CD4-positive, alpha-beta T cell treated with Interleukin-21 for 1 hour (primary cell): ENCODE data around the gene RAMP3.
A peak's percentile ranks its signal among the peaks of the same experiment; 100 is the strongest.
"Not testable (repeated sequence)": the region's sequence is repeated elsewhere in the genome, so short reads cannot be mapped to it uniquely, and the experiment has no call there.

Experiments
- DNase-seq: peaks from one replicate; pipeline ENCODE4 v3.0.0-alpha.2; 2020

Gene RAMP3, protein sequence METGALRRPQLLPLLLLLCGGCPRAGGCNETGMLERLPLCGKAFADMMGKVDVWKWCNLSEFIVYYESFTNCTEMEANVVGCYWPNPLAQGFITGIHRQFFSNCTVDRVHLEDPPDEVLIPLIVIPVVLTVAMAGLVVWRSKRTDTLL

DNA sequence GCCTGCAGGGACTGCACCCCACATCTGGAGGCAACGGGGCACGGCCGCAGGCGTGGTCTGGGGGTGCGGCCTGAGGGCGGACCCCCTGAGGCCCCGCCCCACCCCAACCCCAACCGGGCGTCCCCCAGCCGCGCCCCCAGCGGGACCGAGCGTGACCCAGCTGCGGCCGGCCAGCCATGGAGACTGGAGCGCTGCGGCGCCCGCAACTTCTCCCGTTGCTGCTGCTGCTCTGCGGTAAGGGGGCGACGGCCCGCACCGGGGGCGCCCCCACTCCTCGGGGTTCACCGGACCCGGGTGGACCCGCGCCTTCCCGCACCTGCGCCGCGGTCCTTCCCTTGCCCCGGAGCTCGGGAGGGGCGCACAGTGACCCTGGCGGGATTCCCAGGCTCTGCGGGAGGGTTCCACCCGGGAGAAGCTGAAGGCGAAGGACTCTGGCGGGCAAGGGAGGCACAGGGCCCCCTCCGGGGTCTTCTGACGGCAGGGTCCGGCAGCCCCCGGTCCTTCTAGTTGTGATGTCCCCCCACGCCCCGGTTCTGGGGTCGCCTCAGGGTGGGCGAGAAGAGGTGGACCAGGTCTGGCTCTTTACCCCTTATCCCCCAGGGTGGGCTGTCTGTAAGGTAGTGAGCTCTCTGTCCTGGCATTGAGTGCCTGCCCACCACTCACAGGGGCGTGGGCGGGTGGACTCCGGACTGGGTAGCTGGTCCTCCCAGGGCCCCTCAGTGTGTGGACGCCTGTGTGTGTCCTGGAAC is at the start of gene RAMP3:
TSS of gene RAMP3 (plus strand) at position 139 of the 749 bp plus-strand sequence. CDS start at position 177, 38 bp downstream.
- no peak for DNase-seq

DNA sequence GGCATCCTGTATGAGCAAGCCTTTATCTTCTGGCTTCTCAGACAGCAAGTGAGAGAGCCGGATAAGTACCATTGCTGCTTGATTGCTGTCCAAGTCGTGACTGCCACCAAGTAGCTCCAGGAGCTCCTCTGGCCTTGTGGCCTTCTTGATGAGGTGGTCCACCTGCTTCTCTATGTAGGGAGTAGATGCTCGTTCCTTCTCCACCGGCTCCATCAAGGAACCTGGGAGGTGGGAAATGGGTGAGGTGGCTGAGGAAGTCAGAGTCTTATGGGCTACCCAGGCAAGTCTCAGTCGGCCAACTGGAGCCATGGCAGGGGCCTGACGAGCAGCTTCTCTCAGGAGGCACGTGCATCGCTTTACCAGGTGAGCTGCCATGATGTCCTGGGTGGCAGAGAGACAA is 48.7 kb upstream of the RAMP3 start:
- no peak for DNase-seq

DNA sequence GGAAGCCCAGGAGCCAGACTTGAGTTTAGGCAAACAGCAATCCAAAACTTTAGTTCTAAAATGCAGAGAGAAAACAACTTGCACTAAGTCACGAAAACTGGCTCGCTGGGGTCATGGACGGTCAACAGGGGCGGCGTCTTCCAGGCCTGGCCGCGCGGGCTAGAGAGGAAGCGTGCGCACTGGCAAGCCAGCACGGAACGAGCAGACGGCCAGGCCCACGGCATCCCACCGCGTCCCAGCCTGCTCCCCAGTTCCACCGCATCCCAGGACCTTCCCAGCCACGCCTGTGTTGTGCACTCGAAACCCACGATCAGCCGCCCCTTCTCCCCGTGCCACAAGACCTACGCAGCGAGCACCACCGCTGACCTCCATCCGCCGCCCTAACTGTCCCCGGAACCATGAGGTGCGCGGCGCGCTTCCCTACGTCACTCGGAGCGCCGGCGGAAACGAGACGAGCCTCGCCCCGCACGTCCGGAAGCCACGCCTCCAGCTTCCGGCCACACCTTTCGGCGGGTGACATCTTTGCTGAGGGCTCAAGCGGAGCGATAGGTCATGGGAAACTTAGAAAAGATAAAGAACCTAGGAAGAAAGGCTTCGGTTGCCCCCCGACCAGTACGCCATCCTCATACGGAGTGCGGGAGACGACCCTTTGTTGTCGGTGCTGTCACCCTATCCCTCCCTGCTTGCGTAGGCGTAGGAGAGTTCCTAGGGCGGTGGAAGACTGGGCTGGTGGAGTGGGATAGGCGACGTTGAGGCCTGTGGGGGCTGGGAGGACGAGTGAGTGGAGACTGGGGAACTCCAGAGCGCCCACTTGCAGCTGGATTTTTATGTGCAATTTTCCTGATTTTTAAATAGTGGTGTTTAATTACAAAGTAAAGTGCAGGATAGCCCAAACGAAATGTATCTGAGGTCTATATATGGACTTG is 46.0 kb upstream of the RAMP3 start, which contains the start of gene TBRG4:
TSS of gene TBRG4 (minus strand) at position 400 of the 926 bp plus-strand sequence. CDS start 2,460 bp downstream, outside the sequence.
- peak; percentile 93 for DNase-seq

DNA sequence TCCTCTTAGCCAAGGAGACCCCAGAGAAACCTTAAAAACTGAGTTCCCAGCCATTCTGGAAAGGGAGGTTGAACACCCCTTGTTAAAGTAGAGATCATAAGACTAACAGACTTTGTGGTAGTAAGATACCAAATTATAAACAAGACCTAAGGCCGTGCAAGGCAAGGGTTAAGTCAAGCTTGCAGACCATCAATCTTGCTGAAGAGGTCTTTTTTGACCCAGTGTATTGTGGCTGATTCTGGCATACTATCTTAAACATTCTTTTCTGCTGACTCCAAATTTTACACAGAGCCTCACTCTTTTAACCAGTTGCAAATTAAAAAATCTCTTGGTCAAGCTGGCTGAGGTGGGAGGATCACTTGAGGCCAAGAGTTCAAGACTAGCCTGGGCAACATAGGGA is 44.9 kb upstream of the RAMP3 start:
- DNase-seq, result no peak

GRCh38 chr7:45114257-45114656 is 43.3 kb upstream of the RAMP3 start:
- not testable (repeated sequence) for DNase-seq

DNA sequence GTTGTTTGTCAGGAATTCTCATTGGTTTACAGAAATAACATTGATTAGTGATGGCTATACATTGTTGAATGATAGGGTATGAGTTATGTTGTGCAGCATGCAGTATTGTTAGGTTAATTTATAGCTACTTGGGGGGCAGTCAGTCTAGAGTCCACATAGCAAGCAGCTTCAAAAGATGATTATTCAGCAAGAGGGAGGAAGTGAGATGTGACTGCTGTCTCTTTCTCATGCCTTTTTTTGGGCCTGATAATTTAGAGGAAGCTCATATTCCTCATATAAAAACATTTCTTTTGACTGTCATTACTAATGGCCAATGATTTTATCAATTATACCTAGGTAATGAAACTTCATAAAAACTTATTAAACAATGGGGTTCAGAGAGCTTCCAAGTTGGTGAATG is 42.7 kb upstream of the RAMP3 start:
- no peak for DNase-seq

DNA sequence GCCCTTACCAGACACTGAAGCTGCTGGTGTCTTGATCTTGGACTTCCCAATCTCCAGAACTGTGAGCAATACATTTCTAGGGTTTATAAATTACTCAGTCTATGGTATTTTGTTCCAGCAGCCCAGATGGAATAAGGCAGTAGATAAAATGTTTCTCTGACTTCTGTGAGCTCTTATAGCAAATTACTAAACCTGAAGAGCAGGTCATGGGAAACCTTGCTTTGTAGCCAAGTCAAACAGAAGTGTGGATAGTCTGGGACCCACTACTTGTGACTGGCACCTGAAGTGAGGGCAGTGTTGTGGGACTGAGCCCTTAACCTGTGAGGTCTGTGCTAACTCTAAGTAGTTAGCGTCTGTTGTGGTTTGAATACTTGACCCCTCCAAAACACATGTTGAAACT is 41.5 kb upstream of the RAMP3 start:
- no peak for DNase-seq

- no peak for DNase-seq
Observed at GRCh38 chr7:45117582-45117981, 40.0 kb upstream of the RAMP3 start.

GRCh38 chr7:45118292-45118691 is 39.3 kb upstream of the RAMP3 start:
- no peak for DNase-seq

GRCh38 chr7:45118889-45119331 is 38.7 kb upstream of the RAMP3 start:
- no peak for DNase-seq

GRCh38 chr7:45119550-45119949 is 38.0 kb upstream of the RAMP3 start:
- DNase-seq, result no peak

DNA sequence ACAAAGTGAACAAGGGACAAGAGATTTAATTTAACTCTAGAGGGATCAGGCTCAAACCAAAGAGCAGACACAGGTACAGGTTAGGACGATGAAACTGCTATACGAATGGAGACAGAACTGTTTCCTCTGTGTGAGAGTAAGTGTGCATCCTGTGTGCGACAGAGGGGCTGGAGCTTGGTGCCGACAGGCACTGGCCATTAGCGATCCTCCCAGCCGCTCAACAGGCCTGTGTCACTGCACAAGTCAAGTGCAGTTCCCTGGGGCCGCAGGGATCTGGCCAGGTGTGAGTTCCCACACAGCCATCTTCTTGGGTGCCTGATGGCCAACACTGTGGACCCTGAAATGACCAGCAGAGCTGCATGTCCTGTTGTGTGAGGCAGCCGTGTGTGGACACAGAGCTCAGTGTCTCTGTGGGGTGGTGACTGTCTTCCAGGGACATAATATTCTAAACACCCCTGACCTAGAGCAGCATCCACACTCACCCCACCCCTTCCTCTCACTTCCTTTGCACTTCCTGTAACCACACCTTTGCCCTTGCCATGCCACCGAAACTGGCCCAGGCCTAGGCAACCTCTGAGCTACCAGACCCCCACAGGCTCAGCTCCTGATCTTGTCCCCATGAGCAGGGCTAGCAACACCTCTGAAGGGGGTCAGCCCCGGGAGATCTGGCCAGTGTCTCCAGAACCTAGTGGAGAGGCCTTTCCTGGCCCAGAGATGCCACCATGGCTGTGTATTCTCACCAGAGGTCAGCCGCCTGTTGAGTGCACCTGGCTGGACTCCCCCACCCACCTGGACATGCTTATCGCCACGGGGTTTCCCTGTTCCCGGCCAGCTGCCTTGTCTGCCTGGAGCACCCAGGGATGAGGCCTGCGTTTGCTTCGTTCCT is 34.4 kb upstream of the RAMP3 start:
- peak; percentile 31 for DNase-seq

- DNase-seq, result no peak
Observed at GRCh38 chr7:45123913-45124710, 33.5 kb upstream of the RAMP3 start.

DNA sequence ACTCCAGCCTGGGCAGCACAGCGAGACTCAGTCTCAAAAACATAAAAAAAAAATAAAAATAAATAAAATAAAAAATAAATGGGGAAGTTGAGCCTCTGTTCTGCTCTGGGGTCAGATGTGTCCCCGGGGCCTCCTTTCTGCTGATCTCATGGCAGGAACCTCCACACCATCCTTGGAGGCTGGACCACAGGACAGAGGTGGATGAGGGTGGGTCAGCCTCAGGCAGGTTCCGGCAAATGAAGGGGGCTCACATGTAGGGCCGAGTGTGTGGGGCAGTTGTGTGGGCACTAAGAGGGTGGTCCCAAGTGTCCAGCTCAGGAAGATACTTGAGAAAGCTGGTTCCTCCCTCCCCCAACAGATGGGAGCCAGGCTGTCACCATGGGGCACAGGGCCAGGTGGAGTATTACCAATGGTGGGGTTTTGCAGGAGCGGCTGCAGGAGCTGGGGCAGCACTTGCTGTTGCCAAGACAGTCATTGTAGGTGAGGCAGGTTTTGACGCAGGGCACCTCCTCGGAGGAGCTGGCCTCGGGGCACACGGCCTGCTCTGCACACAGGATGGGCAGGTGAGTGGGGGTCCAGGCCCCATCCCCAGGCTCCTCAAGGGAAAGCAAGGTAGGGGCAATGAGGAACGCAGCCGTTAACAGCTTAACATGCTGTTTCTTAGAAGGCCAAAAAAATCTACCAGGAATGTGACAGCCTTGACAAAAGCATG is 32.2 kb upstream of the RAMP3 start:
- DNase-seq, result no peak

- no peak for DNase-seq
Observed at GRCh38 chr7:45126201-45126600, 31.4 kb upstream of the RAMP3 start.

GRCh38 chr7:45126920-45127319 is 30.7 kb upstream of the RAMP3 start:
- DNase-seq, result no peak

- no peak for DNase-seq
Observed at GRCh38 chr7:45129181-45129800, 28.3 kb upstream of the RAMP3 start.

GRCh38 chr7:45129906-45130305 is 27.7 kb upstream of the RAMP3 start:
- no peak for DNase-seq

GRCh38 chr7:45130910-45131309 is 26.7 kb upstream of the RAMP3 start:
- no peak for DNase-seq

DNA sequence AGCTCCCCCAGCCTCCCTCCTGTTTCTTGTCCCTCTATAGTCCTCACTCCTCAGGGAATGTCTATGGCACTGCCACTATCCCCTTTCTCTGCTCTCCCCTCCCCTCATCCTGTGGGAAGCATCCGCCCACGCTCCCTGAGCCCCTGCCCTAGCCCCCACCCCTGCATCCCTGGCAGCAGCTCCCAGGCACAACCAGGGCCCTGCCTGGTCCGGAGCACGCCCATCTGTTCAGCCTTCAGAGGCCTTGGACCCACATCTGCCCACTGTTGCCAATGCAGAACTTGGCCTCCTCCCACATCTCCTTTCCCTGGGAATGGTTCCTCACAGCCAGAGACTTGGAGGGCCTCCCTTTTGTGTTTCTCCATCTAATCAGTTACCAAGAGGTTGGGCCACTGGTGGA is 25.7 kb upstream of the RAMP3 start:
- no peak for DNase-seq
